ENCODE data around the gene HOXC6.

GRCh38 chr12:54075974-54076373 is 47.7 kb downstream of the HOXC6 start:
- TF ChIP-seq EZH2 (IDR thresholded peaks at IDR 0.05; ENCODE audit: borderline replicate concordance, low read depth, low read length, severe bottlenecking), result no peak
- TF ChIP-seq POLR2AphosphoS5 (IDR thresholded peaks at IDR 0.05; ENCODE audit: insufficient read depth, low read depth, low read length), result no peak
- no peak for TF ChIP-seq CTCF (IDR thresholded peaks at IDR 0.05; ENCODE audit: extremely low read depth in 1 of 2, insufficient read depth in 1 of 2, low read depth in 1 of 2, low read length in 2 of 2)
- no peak for TF ChIP-seq POLR2A (IDR thresholded peaks at IDR 0.05; ENCODE audit: low read depth, low read length)
- TF ChIP-seq MYC (IDR thresholded peaks at IDR 0.05; ENCODE audit: low read depth, low read length), result no peak
